Measurements from ENCODE around the gene HSD3B2.
"Not testable (repeated sequence)": the region's sequence is repeated elsewhere in the genome, so short reads cannot be mapped to it uniquely, and the experiment has no call there.

HSD3B2 gene

DNA sequence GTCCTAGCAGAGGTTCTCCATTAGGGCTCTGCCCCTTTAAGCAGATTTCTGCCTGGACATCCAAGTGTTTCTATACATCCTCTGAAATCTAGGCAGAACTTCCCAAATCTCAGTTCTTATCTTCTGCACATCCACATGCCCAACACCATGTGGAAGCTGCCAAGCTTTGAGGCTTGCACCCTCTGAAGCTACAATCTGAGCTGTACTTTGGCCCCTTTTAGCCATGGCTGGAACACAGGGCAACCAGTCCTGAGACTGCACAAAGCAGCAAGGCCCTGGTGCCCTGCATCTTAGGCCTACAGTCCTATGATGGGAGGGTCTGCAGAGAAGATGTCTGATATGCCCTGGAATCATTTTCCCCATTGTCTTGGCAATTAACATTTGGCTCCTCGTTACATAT is 38.4 kb upstream of the HSD3B2 start:
- H3K9ac ChIP-seq = no peak overlapping the region
- no peaks in the 10 kb centered on the region for H3K79me2 ChIP-seq
- no peaks in the 10 kb centered on the region for H3K36me3 ChIP-seq (ENCODE audit: control insufficient read depth, insufficient read depth, low read length)

DNA sequence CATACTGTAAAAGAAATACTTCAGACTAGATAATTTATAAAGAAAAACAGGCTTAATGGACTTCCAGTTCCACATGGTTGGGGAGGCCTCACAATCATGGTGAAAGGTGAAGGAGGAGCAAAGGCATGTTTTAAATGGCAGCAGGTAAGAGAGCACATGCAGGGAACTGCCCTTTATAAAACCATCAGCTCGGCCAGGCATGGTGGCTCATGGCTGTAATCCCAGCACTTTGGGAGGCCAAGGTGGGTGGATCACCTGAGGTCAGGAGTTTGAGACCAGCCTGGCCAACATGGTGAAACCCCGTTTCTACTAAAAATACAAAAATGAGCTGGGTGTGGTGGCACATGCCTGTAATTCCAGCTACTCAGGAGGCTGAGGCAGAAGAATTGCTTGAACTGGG is 37.4 kb upstream of the HSD3B2 start:
- H3K27ac ChIP-seq; H2AFZ ChIP-seq; H3K79me2 ChIP-seq; H3K27me3 ChIP-seq (ENCODE audit: control insufficient read depth, insufficient read depth, low read length); H3K4me3 ChIP-seq (ENCODE audit: low read depth, low read length); H3K36me3 ChIP-seq (ENCODE audit: control insufficient read depth, insufficient read depth, low read length); H3K9ac ChIP-seq; H3K4me1 ChIP-seq; H3K4me2 ChIP-seq (ENCODE audit: low read length); H3K9me3 ChIP-seq (ENCODE audit: control insufficient read depth, low read length): not testable (repeated sequence)

More for the DNA sequence above, 38.4 kb upstream of the HSD3B2 start:
- H3K4me2 ChIP-seq (ENCODE audit: low read length) = no peak overlapping the region
- H3K4me1 ChIP-seq = no peaks in the 10 kb centered on the region
- TF ChIP-seq, protein P1, sequence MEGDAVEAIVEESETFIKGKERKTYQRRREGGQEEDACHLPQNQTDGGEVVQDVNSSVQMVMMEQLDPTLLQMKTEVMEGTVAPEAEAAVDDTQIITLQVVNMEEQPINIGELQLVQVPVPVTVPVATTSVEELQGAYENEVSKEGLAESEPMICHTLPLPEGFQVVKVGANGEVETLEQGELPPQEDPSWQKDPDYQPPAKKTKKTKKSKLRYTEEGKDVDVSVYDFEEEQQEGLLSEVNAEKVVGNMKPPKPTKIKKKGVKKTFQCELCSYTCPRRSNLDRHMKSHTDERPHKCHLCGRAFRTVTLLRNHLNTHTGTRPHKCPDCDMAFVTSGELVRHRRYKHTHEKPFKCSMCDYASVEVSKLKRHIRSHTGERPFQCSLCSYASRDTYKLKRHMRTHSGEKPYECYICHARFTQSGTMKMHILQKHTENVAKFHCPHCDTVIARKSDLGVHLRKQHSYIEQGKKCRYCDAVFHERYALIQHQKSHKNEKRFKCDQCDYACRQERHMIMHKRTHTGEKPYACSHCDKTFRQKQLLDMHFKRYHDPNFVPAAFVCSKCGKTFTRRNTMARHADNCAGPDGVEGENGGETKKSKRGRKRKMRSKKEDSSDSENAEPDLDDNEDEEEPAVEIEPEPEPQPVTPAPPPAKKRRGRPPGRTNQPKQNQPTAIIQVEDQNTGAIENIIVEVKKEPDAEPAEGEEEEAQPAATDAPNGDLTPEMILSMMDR (IDR thresholded peaks at IDR 0.05) = no peak
- no peaks in the 10 kb centered on the region for H3K27me3 ChIP-seq (ENCODE audit: control insufficient read depth, insufficient read depth, low read length)
- H3K9me3 ChIP-seq (ENCODE audit: control insufficient read depth, low read length) = no peaks in the 10 kb centered on the region
- H3K4me3 ChIP-seq (ENCODE audit: low read depth, low read length) = no peak overlapping the region
- H3K27ac ChIP-seq = no peak overlapping the region
- H2AFZ ChIP-seq = no peak overlapping the region

DNA sequence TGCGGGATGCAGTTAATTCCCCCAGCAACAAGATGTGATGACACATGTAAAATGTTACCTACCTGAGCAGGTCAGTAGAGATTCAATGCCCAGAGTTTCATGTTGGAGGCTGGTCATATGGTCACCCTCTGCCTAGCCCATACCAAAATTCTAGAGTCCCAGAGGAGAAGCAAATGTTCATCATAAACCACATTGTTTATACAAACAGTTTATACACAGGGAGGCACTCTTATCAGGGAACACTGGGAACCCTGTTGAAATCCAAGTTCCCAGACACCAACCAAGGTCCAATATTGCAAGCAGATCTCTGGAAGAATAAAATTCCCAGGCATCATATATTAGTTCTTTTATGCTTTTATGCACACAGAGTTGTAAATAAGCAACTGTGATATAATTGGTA is 35.8 kb upstream of the HSD3B2 start:
- H3K27me3 ChIP-seq (ENCODE audit: control insufficient read depth, insufficient read depth, low read length) = no peaks in the 10 kb centered on the region
- H3K36me3 ChIP-seq (ENCODE audit: control insufficient read depth, insufficient read depth, low read length) = no peaks in the 10 kb centered on the region
- no peak overlapping the region for H3K4me2 ChIP-seq (ENCODE audit: low read length)
- no peaks in the 10 kb centered on the region for H3K4me1 ChIP-seq
- no peak overlapping the region for H2AFZ ChIP-seq
- TF ChIP-seq, protein P1 (IDR thresholded peaks at IDR 0.05) = no peak
- H3K9me3 ChIP-seq (ENCODE audit: control insufficient read depth, low read length) = no peaks in the 10 kb centered on the region
- no peak overlapping the region for H3K4me3 ChIP-seq (ENCODE audit: low read depth, low read length)
- no peak overlapping the region for H3K9ac ChIP-seq
- H3K27ac ChIP-seq = no peak overlapping the region
- H3K79me2 ChIP-seq = no peaks in the 10 kb centered on the region

DNA sequence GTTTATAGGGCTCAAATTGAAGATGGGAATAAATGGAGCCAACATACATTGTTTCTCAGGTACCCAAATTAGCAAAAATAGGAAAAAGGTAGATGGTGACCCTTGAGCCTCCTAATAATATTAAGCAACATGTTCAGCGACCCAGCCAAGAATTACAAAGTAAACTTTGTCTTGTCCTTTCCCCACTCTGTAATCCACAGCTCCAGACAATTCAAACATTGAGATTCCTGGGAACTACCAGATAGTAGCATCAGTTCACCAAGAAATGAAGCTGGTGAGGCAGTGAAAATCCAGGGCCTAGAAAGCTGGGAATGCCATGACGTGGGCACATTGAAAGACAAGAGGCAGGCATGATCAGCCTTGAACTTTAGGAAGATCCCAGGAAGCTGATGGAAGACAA is 34.6 kb upstream of the HSD3B2 start:
- Histone ChIP-seq H3K9me3 (ENCODE audit: control insufficient read depth, low read length) (no peaks in the 10 kb centered on the region), H3K36me3 (ENCODE audit: control insufficient read depth, insufficient read depth, low read length) (no peaks in the 10 kb centered on the region), H3K4me2 (ENCODE audit: low read length) (no peak overlapping the region), H2AFZ (no peak overlapping the region), H3K9ac (no peak overlapping the region), H3K27ac (no peak overlapping the region), H3K4me1 (no peaks in the 10 kb centered on the region), H3K4me3 (ENCODE audit: low read depth, low read length) (no peak overlapping the region), H3K79me2 (no peaks in the 10 kb centered on the region), H3K27me3 (ENCODE audit: control insufficient read depth, insufficient read depth, low read length) (no peaks in the 10 kb centered on the region)
- TF ChIP-seq, protein P1 (IDR thresholded peaks at IDR 0.05) = no peak

DNA sequence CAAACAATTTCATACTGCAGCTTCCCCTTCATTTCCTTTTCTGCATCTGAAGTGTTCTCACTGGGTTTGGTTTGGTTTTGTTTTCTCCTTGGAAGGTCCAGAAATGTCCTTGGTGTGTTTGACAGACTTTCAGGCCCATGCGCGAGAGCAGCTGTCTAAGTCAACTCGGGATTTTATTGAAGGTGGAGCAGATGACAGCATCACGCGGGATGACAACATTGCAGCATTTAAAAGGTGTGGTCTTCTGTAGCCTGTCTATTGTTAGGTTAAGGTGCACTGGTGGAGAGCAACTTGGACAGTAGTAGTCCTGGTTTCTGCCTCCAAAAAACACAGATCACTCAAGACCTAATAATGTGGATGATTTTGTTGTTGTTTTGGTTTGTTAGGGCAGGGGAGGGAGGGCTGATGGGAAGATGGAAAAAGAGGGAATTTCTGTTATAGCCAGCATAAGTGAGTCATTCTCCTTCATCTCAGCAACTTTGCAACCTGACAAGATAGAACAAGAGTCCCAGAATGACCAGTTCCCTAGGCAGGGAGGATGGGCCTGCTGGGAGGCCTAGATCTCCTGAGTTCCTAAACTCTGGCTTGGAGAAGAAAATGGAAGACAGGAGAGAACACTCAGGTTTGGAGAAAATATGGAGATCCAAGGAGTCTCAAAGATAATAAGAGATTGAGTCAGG is 33.8 kb upstream of the HSD3B2 start:
- H3K9me3 ChIP-seq (ENCODE audit: control insufficient read depth, low read length) = no peaks in the 10 kb centered on the region
- no peak overlapping the region for H3K27ac ChIP-seq
- H3K27me3 ChIP-seq (ENCODE audit: control insufficient read depth, insufficient read depth, low read length) = no peaks in the 10 kb centered on the region
- H3K79me2 ChIP-seq = no peaks in the 10 kb centered on the region
- H3K4me3 ChIP-seq (ENCODE audit: low read depth, low read length) = no peak overlapping the region
- no peaks in the 10 kb centered on the region for H3K4me1 ChIP-seq
- TF ChIP-seq, protein P1 (IDR thresholded peaks at IDR 0.05) = no peak
- no peak overlapping the region for H3K4me2 ChIP-seq (ENCODE audit: low read length)
- H3K9ac ChIP-seq = no peak overlapping the region
- no peak overlapping the region for H2AFZ ChIP-seq
- H3K36me3 ChIP-seq (ENCODE audit: control insufficient read depth, insufficient read depth, low read length) = no peaks in the 10 kb centered on the region

Measured in parathyroid adenoma (tissue), 2 donors.